ENCODE data around the gene OR13A1.
"Not testable (repeated sequence)": the region's sequence is repeated elsewhere in the genome, so short reads cannot be mapped to it uniquely, and the experiment has no call there.

Gene OR13A1, protein sequence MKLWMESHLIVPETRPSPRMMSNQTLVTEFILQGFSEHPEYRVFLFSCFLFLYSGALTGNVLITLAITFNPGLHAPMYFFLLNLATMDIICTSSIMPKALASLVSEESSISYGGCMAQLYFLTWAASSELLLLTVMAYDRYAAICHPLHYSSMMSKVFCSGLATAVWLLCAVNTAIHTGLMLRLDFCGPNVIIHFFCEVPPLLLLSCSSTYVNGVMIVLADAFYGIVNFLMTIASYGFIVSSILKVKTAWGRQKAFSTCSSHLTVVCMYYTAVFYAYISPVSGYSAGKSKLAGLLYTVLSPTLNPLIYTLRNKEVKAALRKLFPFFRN

GRCh38 chr10:45315508-45315907 lies at the start of gene OR13A1:
Gene OR13A1, minus strand, starts transcription at chr10:45315608. Its CDS starts 11,186 bp downstream, at chr10:45304422.
- TF ChIP-seq, protein P1, sequence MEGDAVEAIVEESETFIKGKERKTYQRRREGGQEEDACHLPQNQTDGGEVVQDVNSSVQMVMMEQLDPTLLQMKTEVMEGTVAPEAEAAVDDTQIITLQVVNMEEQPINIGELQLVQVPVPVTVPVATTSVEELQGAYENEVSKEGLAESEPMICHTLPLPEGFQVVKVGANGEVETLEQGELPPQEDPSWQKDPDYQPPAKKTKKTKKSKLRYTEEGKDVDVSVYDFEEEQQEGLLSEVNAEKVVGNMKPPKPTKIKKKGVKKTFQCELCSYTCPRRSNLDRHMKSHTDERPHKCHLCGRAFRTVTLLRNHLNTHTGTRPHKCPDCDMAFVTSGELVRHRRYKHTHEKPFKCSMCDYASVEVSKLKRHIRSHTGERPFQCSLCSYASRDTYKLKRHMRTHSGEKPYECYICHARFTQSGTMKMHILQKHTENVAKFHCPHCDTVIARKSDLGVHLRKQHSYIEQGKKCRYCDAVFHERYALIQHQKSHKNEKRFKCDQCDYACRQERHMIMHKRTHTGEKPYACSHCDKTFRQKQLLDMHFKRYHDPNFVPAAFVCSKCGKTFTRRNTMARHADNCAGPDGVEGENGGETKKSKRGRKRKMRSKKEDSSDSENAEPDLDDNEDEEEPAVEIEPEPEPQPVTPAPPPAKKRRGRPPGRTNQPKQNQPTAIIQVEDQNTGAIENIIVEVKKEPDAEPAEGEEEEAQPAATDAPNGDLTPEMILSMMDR (conservative IDR thresholded peaks at IDR 0.05; ENCODE audit: low read length), result no peak

GRCh38 chr10:45361983-45362799 lies 46.8 kb upstream of the OR13A1 start:
- H3K4me3 ChIP-seq (ENCODE audit: low read length); DNase-seq (ENCODE audit: low read depth): not testable (repeated sequence)

More at GRCh38 chr10:45315508-45315907, at the start of gene OR13A1:
- no peak within 1 kb of the TSS for H3K4me3 ChIP-seq (ENCODE audit: low read length)
- DNase-seq (ENCODE audit: low read depth), result no peak

DNA sequence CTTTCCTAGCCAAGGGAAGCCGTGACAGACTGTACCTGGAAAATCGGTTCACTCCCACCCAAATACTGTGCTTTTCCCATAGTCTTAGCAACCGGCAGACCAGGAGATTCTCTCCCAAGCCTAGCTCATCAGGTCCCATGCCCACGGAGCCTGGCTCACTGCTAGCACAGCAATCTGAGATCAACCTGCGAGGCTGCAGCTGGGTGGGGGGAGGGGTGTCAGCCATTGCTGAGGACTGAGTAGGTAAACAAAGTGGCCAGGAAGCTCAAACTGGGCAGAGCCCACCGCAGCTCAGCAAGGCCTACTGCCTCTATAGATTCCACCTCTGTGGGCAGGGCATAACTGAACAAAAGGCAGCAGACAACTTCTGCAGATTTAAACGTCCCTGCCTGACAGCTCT lies 43.6 kb upstream of the OR13A1 start:
- not testable (repeated sequence) for H3K4me3 ChIP-seq (ENCODE audit: low read length); DNase-seq (ENCODE audit: low read depth)

GRCh38 chr10:45355494-45355893 lies 40.1 kb upstream of the OR13A1 start:
- H3K4me3 ChIP-seq (ENCODE audit: low read length), result no peak overlapping the region
- no peak for DNase-seq (ENCODE audit: low read depth)
- TF ChIP-seq, protein P1 (conservative IDR thresholded peaks at IDR 0.05; ENCODE audit: low read length), result no peak

DNA sequence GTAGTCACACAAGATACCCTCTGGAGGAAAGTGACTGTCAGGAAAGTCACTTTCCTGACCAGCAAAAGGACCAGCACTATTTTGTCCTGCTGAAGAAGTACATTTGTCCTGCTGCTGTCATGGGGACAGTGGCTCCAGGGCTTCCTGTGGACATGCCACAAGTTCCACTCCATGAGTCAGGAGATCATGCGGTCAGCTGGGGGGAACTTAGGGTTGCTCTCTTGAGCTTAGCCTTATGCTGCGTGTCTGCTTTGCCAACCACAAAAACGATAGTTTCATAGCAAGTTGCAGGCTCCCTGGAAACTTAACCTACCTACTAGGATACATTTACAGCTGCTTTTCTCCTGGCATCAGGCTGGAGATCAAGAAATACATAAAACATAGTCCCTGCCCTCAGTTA lies 38.9 kb upstream of the OR13A1 start:
- TF ChIP-seq, protein P1 (conservative IDR thresholded peaks at IDR 0.05; ENCODE audit: low read length), result no peak
- H3K4me3 ChIP-seq (ENCODE audit: low read length), result no peak overlapping the region
- DNase-seq (ENCODE audit: low read depth), result peak; percentile 33

DNA sequence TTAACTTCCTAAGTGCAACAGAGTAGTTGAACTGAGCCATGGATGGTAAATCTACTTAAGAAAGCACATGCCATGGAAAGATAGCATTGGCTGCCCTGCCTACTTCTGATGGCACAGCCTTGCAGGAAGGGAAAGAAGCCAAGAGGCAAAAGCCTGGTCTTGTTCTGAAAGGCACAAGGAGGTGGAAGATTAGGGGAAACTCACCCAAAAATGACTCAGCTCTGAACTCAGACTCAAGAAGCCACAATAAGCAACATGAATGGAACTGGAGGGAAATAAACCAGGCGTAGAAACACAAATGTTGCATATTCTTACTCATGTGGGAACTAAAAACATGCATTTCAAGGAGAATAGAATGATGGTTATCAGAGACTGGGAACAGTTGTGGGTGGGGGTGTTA lies 37.8 kb upstream of the OR13A1 start:
- DNase-seq (ENCODE audit: low read depth), result no peak
- TF ChIP-seq, protein P1 (conservative IDR thresholded peaks at IDR 0.05; ENCODE audit: low read length), result no peak
- no peak overlapping the region for H3K4me3 ChIP-seq (ENCODE audit: low read length)

DNA sequence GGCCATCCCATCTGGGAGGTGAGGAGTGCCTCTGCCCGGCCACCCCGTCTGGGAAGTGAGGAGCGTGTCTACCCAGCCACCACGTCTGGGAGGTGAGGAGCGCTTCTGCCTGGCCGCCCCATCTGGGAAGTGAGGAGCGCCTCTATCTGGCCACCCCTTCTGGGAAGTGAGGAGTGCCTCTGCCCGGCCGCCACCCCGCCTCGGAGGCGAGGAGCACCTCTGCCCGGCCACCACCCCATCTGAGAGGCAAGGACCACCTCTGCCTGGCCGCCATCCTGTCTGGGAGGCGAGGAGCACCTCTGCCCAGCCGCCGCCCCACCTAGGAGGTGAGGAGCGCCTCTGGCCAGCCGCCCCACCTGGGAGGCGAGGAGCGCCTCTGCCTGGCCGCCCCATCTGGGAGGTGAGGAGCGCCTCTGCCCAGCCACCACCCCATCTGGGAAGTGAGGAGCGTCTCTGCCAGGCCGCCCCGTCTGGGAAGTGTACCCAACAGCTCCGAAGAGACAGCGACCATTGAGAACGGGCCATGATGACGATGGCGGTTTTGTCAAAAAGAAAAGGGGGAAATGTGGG lies 32.9 kb upstream of the OR13A1 start:
- not testable (repeated sequence) for H3K4me3 ChIP-seq (ENCODE audit: low read length); DNase-seq (ENCODE audit: low read depth)

DNA sequence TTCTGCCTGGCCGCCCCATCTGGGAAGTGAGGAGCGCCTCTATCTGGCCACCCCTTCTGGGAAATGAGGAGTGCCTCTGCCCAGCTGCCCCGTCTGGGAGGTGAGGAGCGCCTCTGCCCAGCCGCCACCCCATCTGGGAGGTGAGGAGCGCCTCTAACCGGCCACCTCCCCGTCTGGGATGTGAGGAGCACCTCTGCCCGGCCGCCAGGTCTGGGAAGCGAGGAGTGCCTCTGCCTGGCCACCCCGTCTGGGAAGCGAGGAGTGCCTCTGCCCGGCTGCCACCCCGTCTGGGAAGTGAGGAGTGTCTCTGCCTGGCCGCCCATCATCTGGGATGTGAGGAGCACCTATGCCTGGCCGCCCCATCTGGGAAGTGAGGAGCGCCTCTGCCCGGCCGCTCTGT lies 32.1 kb upstream of the OR13A1 start:
- not testable (repeated sequence) for H3K4me3 ChIP-seq (ENCODE audit: low read length); DNase-seq (ENCODE audit: low read depth)

DNA sequence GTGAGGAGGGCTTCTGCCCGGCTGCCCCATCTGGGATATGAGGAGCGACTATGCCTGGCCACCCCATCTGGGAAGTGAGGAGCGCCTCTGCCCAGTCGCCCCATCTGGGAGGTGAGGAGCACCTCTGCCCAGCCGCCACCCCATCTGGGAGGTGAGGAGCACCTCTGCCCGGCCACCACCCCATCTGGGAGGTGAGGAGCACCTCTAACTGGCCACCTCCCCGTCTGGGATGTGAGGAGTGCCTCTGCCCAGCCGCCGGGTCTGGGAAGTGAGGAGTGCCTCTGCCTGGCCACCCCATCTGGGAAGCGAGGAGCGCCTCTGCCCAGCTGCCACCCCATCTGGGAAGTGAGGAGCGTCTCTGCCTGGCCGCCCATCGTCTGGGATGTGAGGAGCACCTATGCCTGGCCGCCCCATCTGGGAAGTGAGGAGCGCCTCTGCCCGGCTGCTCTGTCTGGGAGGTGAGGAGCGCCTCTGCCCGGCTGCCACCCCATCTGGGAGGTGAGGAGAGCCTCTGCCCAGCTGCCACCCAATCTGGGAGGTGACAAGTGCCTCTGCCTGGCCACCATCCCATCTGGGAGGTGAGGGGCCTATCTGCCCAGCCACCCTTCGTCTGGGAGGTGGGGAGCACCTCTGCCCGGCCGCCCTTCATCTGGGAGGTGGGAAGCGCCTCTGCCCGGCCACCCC lies 31.4 kb upstream of the OR13A1 start:
- not testable (repeated sequence) for H3K4me3 ChIP-seq (ENCODE audit: low read length); DNase-seq (ENCODE audit: low read depth)

DNA sequence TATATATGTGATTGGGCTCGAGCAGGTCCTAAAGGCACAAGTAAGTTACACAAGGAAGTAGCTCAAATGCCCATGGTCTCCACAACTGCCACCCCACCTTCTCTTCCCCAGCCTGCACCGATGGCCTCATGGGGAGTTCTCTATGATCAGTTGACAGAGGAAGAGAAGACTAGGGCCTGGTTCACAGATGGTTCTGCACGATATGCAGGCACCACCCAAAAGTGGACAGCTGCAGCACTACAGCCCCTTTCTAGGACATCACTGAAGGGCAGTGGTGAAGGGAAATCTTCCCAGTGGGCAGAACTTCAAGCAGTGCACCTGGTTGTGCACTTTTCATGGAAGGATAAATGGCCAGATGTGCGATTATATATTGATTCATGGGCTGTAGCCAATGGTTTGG lies 25.0 kb upstream of the OR13A1 start:
- not testable (repeated sequence) for DNase-seq (ENCODE audit: low read depth); H3K4me3 ChIP-seq (ENCODE audit: low read length)

Measured in AG10803 (cell line).